Measurements from ENCODE around the gene OTUB1. TPM values are rescaled to one million over a fixed set of nuclear protein-coding genes. Genes with fewer than 3 reads are reported as not detected.

OTUB1 gene
- total RNA-seq, 1 experiment from 2014 or later = 123 TPM

DNA sequence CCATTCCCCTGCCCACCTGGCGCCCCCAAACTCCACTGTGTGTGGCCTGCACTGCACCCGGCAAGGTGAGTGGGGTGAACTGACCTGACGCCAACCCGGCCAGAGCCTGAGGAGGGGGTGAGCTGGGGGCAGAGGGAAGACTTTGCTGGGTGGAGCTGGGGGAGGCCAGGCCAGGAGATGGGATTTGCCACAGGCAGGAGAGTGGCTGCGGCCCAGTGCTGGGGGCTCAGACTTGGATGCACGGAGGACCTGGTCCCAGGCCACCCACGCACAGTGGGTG lies 31.6 kb downstream of the OTUB1 start:
- no peak for DNase-seq (ENCODE audit: low spot score)
- in situ Hi-C loops (cut with HindIII; ENCODE audit: low sequenced_read_pairs) = no loop called here

DNA sequence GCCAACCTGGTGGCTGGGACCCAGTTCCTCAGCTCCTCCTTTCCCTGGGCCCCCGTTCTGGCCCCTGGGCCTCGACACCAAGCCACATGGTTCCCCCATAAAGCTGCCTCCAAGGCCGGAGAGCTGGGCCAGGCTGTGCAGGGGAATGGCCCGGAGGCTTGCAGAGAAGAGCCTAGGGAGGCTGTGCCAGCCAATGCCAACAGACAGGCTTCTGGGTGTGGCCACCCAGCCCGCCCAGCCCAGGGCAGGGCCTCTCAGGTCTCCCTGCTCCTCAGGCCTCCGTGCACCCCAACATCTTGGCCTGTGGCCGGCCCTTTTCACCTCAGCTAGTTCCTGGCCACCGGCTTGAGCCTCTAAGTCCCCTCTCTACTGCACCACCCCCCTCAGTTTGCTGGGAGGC lies 32.1 kb downstream of the OTUB1 start:
- in situ Hi-C loops (cut with HindIII; ENCODE audit: low sequenced_read_pairs) = no loop called here
- DNase-seq (ENCODE audit: low spot score) = no peak

DNA sequence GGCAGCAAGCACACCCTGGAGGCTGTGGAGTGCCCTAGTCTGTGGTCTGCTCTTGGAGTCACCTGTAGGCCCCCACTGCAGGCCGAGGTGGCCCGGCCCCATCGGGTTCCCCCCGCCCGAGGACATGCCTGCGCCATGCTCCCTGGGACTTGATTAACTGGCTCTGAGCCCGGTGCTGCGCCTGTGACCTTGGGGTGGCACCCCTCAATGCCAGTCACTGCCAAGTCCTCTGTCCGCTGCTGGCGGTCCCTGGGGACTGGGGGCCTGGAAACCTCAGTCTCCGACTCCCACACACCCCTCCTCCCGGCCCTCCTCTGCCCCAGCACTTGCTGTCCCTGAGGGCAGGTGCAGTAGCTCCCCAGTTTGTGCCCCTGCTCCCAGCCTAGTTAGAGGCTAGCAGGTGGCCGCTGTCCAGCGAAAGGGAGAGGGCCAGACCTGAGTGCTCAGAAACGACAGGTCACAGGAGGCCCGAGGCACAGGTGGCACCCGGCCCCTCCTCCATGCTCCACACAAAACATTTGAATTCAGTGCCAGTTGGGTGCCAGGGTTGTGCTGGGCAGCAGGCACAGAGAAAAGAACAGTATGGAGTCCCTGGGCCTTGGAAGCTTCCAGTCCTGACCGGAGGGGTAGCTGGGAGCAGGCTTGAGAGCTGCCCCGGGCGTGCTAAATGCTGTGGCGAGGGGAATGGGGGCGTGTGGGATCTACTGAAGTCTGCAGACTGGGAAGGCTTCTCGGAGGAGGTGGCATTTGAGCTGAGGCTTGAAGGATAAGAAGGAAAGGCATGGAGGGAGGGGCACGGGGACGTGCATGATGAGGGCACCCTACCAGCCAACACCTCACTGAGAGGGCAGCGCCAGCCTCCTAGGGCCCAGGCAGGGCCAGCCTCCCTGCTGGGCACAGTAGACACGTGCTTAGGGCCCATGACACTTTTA lies 33.1 kb downstream of the OTUB1 start:
- in situ Hi-C loops (cut with HindIII; ENCODE audit: low sequenced_read_pairs) = loop anchor here (5.0 kb wide), 1 partner anchor 98 kb away; no protein-coding TSS in a partner anchor

DNA sequence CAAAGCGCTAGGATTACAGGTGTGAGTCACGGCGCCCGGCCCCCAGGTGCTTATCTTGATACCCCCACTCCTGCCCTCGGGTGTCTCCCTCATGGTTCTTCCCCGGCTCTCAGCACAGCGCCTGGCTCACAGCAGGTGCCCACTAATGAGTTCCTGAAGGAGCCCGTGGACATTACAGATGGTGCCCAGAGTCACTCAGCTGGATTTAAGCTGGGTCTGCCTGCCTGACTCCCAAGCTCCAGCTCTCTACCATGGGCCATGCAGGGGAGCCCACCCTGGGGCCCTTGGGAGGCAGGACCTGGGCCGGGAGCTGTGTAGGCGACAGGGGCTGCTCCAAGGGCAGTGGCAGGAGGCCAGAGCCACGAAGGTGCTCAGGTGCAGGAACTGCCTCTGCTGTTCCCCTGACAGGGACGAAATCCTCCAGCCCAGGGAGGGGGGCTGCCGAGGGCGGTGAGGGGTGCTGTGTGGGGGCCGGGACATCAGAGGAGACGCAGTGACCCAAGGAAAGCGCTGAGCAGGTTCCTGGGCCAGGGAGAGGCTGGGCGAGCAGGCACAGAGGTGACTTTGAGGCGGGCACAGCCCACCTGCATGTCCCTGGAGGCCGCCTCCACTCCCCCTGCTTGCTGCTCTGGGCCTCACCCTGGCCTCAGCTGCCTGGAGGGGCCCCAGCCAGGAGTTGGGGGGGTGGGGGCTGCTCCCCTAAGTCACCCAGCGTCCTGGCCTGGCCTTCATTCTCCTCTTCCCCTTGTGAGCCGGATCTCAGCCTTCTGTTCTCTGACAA lies 34.9 kb downstream of the OTUB1 start:
- no peak for DNase-seq (ENCODE audit: low spot score)
- in situ Hi-C loops (cut with HindIII; ENCODE audit: low sequenced_read_pairs) = loop anchor here (5.0 kb wide), 1 partner anchor 96 kb away; no protein-coding TSS in a partner anchor

More for the DNA sequence above, 33.1 kb downstream of the OTUB1 start:
- DNase-seq (ENCODE audit: low spot score) = no peak

DNA sequence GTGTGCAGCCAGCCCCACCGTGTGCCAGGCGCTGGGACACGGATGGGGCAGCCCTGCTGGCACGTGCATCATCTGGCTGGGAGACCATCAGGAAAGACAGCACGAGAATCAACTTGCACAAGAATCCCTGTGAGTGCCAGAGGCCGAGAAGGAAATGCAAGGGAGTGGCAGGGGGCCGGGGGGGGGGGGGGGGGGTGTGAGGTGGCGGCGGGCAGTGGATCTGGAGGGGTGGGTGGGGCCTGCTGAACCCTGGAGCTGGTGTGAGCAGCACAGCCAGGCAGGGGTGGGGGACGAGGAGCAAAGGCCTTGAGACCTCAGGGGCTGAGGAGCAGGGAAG lies 35.5 kb downstream of the OTUB1 start:
- in situ Hi-C loops (cut with HindIII; ENCODE audit: low sequenced_read_pairs) = loop anchor here (5.0 kb wide), 1 partner anchor 96 kb away; no protein-coding TSS in a partner anchor
- DNase-seq (ENCODE audit: low spot score) = peak; percentile 63

DNA sequence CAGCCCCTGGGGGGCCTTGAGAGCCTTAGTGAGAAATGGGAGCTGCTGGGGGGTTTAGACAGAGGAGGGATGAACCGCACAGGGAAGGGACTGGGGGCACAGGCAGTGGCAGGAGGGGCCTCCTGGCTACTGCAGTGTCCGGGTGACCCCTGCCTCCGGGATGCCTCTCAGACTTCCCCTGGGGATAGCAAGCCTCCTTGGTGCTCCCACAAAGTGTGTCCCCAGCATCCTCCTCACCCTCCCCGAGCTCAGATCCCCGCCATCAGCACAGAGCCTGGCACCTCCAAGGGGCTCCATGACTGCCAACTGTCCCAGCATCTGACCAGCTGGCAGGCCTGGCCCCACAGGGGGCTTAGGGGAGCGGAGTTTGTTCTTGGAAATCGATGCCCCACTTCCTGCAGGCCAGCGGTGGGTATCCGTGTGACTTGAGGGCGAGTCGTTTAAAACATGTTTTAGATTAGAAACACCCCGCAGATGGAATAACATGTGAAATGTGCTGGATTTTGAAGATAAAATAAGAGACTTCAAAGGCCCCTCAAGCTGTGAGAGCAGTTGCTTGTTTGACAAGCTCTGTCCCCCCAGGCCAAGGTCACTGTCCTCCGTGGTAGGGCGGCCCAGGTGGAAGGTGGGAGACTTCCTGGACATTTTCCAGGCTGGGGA lies 36.0 kb downstream of the OTUB1 start:
- peak; percentile 45 for DNase-seq (ENCODE audit: low spot score)
- in situ Hi-C loops (cut with HindIII; ENCODE audit: low sequenced_read_pairs) = loop anchor here (5.0 kb wide), 1 partner anchor 95 kb away; no protein-coding TSS in a partner anchor

DNA sequence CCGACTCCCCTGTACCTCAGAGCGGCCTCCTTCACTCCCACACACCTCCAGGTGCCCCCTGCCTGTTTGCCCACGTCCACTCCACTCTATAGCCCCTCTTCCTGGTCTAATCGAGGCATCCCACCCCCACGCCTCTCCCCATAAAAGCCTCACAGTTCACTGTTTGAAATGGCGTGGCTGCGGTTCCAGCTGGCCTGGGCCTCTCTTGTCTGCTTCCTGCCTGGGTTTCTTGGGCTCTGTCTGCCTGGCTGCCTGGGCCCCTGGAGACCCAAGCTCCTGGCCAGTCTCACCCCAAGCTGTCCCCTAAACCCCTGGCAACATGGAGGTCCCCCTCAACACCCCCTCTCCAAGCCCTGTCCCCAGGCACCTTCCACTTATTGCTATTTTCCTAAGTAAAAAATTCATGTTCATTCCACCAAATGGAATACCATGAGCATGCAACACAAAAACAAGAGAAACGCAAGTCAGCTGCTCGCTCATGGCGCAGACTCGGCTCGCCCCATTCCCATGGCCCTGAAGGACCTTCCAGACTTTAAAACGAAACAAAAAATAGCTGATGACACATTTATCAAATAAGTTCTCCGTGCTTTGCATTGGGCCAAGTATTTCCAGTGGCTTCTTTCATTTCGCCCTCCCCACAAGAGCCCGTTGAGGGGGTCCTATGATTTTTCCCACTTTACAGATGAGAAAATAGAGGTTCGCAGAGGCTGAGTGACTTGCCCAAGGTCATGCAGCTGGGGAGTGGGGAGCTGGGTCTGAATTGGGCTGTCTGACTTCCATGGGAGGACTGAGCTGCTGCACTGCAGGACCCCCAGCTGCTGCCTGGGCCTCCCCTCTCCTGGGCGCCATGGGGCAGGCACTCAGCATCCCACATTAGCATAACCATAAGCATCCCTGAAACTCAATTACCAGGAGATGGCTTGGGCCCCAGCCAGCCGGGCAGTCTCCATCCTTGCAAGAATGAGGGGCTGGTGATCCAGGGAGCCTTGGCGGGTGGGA lies 37.8 kb downstream of the OTUB1 start:
- in situ Hi-C loops (cut with HindIII; ENCODE audit: low sequenced_read_pairs) = loop anchor here (5.0 kb wide), 1 partner anchor 93 kb away; no protein-coding TSS in a partner anchor
- no peak for DNase-seq (ENCODE audit: low spot score)

DNA sequence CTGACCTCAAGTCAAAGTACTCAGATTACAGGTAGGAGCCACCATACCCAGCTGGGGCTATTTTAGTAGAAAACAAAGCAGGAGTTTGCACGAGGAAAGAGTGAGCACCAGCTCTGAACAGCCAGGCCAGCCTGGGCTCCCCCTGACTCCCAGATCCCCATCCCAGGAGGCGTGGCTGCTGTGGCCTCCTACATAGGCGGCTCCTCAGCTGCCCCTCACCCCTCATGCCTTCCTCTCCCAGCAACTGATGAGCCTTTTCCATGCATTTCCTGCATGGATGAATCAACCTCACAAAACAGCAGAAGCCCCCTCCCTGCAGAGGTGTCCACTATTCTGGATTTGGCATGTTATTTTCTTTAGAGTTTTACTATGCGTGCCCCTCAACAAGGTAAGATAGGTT lies 39.0 kb downstream of the OTUB1 start:
- DNase-seq (ENCODE audit: low spot score) = no peak
- in situ Hi-C loops (cut with HindIII; ENCODE audit: low sequenced_read_pairs) = no loop called here

DNA sequence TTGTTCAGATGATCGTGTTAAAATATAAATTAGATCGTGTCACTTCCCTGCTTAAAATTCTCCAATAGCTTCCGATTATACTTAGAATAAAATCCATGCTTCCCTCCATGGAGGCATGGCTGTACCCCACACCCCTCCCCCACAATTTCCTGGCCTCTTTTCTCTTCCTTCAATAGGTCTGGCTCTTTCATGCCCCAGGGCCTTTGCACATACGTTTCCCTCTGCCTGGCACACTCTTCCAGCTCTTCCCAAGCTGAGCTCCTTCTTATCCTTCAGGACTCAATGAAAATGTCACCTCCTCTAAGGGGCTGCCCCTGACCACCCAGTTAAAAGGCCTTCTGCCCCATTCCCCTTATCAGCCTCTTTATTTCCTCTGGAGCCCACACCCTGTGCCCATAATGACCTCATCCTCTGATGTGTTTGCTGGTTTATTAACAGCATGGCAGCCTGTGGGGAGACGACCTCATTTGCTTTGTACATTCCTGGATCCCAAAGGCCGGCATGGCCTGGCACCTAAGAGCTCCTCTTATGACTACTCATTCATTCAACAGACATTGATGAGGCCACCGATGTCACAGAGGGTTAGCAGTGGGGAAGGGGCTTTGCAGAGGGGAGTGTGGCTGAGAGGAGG lies 40.5 kb downstream of the OTUB1 start:
- no peak for DNase-seq (ENCODE audit: low spot score)
- in situ Hi-C loops (cut with HindIII; ENCODE audit: low sequenced_read_pairs) = no loop called here

DNA sequence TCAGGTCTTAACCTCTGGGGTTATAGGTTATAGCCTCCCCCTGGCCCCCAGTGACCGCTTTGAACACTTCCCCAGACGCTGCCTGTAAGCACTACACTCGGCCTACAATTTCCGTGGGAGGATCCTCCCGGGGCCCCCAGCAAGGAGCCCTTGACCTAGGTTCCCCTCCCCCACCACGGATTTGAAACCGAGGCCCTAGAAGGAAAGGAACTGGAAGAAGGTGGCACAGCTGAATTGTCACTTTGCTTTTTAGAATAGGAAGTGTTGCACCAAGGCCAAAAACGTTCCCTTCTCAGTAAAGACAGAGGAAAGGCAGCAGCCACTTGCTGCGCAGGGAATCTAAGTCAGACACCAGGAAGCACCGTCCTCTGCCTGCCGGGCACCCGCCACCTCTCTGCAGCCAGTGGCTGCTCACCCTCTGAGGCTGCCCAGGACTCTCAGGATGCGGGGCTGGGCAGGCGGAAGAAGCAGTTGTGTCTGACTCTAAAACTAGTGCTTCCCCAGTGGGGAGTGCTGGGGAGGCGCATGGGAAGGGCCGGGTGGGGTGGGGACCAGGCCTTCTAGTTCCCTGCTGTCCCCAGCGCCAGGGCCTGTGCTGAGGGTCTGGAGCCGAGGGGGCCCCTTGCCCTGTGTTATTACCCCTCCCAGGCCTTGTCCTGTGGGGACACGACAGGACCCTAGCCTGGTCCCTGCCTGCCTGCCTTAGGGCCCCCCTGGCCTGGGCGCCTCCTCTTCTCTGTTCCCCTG lies 41.6 kb downstream of the OTUB1 start:
- in situ Hi-C loops (cut with HindIII; ENCODE audit: low sequenced_read_pairs) = no loop called here
- DNase-seq (ENCODE audit: low spot score) = no peak

DNA sequence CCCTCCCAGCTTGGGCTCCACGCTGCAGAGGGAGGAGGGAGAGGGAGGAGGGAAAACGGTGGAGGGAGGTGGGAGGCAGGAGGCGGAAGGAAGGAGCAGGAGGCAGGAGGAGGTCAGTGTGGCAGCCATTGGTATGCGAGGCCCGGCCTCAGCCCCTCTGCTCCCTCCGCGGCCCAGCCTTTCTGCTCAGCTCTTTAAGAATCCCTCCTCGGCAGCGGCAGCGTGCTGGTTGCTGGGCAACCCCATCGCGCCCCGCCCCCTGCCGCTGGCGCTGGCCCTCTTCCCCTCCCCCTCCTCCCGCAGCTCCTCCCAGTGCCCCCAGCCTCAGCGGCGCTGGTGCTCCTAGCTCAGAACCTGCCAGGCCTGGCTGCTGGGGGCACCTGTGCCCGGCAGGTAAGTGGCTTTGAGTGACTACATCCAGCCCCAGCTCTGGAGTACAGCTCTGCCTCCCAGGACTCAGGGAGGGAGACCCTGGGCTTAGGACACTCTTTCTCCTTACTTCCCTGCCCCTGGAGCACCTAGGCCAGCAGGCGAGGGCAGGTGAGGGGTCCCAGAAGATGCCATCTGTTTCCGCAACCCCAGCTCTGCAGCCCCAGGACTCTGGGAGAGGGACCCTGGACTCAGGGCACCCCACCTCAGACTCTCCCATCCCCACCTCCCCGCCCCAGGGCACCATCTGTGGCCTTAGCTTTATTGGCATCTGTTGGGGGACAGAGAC lies 42.3 kb downstream of the OTUB1 start:
- in situ Hi-C loops (cut with HindIII; ENCODE audit: low sequenced_read_pairs) = no loop called here
- DNase-seq (ENCODE audit: low spot score) = no peak

DNA sequence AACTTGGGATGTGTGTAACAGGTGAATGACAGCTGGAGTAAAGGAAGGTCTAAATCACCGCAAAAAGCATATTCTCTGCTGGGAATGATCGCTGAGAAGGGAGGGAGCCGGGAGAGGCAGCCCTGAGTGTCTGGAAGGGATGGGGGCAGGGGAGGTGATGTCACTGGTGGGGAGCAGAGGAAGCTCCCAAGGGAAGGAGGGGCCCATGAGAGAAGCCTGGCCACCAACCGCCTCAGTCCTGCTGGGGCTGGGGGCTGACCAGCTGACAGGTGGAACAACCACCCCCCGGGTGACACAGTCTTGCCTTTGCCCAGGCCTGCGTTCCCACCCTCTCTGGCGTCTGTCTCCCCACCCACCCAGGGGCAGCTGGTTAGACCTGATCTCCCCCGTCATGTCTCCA lies 43.5 kb downstream of the OTUB1 start:
- DNase-seq (ENCODE audit: low spot score) = no peak
- in situ Hi-C loops (cut with HindIII; ENCODE audit: low sequenced_read_pairs) = no loop called here

DNA sequence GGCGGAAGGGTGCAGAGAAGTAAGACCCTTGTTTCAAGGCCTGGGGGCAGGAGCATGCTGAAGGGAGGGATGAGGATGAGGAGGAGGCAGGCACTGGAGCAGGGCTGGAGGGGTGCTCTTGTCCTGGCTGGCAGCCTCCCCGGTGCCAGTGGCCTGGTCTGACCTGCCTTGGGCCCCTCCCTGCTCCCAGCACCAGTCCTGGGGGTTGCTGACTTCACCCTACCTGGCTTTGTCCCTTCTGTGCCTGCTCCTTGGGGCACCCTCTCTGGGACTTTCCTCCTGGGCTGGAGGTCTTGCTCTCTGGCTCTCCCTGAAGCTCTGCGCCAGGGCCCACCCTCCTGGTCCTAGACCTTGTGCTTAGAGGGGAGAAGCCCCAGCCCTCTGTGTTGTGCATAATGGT lies 44.8 kb downstream of the OTUB1 start:
- in situ Hi-C loops (cut with HindIII; ENCODE audit: low sequenced_read_pairs) = no loop called here
- no peak for DNase-seq (ENCODE audit: low spot score)

DNA sequence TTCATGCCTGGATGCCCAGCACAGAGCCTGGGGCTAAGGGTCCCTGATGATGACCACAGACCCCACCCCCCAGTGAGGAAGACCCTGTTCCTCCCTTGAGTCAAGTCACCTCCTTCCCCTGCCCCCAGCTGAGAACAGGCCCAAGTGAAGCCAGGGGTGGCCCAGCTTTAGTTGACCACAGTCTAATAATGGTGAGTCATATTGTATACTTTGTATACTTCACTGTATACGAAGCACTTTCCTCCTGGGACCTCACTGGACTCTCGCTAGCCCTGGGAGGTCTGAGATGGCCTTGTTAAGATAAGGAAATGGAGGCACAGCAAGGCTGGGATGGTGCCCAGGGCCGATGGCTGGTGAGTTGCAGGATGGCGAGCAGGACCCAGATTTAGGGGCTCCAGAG lies 45.8 kb downstream of the OTUB1 start:
- in situ Hi-C loops (cut with HindIII; ENCODE audit: low sequenced_read_pairs) = no loop called here
- no peak for DNase-seq (ENCODE audit: low spot score)

DNA sequence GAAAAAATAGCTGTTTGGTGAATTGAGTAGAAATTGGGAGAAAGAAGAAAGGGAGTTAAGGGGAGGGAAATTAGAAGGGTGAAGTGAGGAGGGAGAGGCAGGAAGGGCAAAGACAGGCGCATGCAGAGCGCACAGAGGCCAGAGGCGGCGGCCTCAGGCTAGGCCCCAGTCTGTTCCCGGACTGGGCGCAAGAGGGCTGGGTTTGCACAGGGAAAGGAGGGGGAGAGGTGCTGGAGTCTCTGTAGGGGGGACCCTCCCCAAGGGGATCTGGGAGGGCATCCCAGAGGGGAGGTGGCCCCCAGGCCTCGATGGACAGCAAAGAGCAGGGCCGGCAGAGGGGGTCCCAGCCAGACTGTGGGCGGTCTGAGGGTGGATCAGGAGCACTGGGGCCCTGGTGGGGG lies 48.2 kb downstream of the OTUB1 start:
- no peak for DNase-seq (ENCODE audit: low spot score)
- in situ Hi-C loops (cut with HindIII; ENCODE audit: low sequenced_read_pairs) = no loop called here

DNA sequence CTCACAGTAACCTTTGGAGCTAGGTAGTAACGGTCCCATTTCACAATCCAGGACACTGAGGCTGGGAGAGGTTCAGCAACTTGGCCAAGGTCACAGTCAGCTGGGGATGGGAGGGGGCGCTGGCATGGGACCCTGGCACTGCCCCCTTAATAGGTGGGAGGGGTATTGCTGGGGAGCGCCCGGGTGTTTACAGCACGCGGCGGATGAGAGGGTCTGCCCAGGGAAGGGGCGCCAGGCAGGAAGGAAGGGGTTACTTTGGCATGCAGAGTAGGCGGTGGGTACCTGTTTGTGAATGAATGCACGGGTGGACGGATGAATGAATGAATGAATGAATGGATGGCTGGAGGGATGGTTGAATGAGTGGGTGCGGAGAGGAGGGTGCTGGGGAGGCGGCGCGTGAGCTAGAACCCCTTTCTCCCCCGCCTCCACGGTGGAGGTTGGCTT lies 48.9 kb downstream of the OTUB1 start:
- in situ Hi-C loops (cut with HindIII; ENCODE audit: low sequenced_read_pairs) = no loop called here
- DNase-seq (ENCODE audit: low spot score) = no peak

DNA sequence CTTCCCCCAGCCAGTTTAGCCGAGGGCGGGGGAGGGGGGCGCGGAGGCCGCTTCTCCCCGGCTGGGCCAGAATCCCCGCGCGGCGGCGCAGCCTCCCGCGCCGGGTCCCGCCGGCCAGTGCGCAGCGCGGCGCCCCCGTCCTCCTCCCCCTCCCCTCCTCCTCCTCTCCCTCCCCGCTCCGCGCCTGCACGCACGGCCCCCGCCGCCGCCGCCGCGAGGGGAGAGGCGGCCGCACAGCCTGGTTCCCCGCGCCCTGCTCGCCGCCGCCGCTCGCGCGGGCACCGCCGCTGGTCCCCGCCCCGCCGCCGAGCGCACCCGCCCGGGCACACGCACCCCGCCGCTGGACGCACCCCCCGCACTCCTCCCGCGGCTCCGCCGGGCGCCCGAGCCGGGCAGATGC lies 49.3 kb downstream of the OTUB1 start, which contains the start of gene FLRT1:
Gene FLRT1 (plus strand): TSS at position 356 of the 400 bp plus-strand sequence. CDS start 80,337 bp downstream, outside the sequence.
- DNase-seq (ENCODE audit: low spot score) = no peak
- in situ Hi-C loops (cut with HindIII; ENCODE audit: low sequenced_read_pairs) = no loop called here
